T-cell (primary cell): Measurements from ENCODE around the gene RAC3. TPM values are rescaled to one million over a fixed set of nuclear protein-coding genes. Genes with fewer than 3 reads are reported as not detected.

Experiments
- ATAC-seq, 4 experiments: fragments of 200-7000 bp in 3 of 4; fragments of 150-1000 bp in 1 of 4; cut with Tn5 transposase; replicated peaks in 1 of 4; 1 replicate in 3 of 4; 2 replicates in 1 of 4; pipeline ENCODE4 v1.10.0; 2021; ENCODE audit warnings: moderate library complexity in 3 of 4, mild to moderate bottlenecking in 2 of 4, moderate number of reproducible peaks in 1 of 4
- CTCF ChIA-PET, 2 donors: fragments of 300-600 bp; sonication (Branson Sonifier 250); formaldehyde crosslinking; loops; one replicate each; lab custom pipeline; 2022; ENCODE audit warnings: antibody characterized with exemption in 2 of 2; lab: Charles Lee
- POLR2A ChIA-PET, 2 donors: fragments of 300-600 bp; sonication (Branson Sonifier 250); formaldehyde crosslinking; loops; one replicate each; lab custom pipeline; 2022; ENCODE audit warnings: antibody characterized with exemption in 2 of 2; lab: Charles Lee
- DNase-seq, 35 experiments: peaks; one replicate each; pipeline versions ENCODE4 v3.0.0 to v3.0.0-alpha.2; 2013 to 2023
- H3K27ac ChIP-seq: one replicate; pipeline ENCODE4 v1.5.1; 2013; ENCODE audit warnings: low read length
- H3K27me3 ChIP-seq, 2 experiments: replicated peaks in 1 of 2; 1 replicate in 1 of 2; 2 replicates in 1 of 2; pipeline versions ENCODE4 v1.6.1 to v1.7.0; 2013; ENCODE audit warnings: low read length in 1 of 2, mixed read lengths in 1 of 2; ENCODE audit not compliant: control insufficient read depth in 2 of 2, insufficient read depth in 2 of 2; ENCODE audit errors: extremely low read depth in 1 of 2
- H3K36me3 ChIP-seq, 2 donors: 1 replicate in 1 of 2; 2 replicates in 1 of 2; pipeline versions ENCODE4 v1.6.1 to v1.7.0; 2013; ENCODE audit warnings: low read length in 1 of 2; ENCODE audit not compliant: control insufficient read depth in 2 of 2, insufficient read depth in 1 of 2; ENCODE audit errors: extremely low read depth in 1 of 2
- H3K4me1 ChIP-seq, 2 experiments: 1 replicate in 1 of 2; 2 replicates in 1 of 2; pipeline versions ENCODE4 v1.6.1 to v1.7.0; 2013; ENCODE audit warnings: low read length in 2 of 2, mixed read lengths in 1 of 2; ENCODE audit not compliant: insufficient read depth in 2 of 2, control insufficient read depth in 1 of 2; ENCODE audit errors: extremely low read depth in 1 of 2
- H3K4me3 ChIP-seq, 2 donors: 1 replicate in 1 of 2; 2 replicates in 1 of 2; pipeline versions ENCODE4 v1.5.1 to v1.7.0; 2013; ENCODE audit warnings: mild to moderate bottlenecking in 2 of 2, low read length in 1 of 2, moderate library complexity in 1 of 2; ENCODE audit not compliant: control insufficient read depth in 1 of 2; ENCODE audit errors: extremely low read depth in 1 of 2
- H3K9me3 ChIP-seq: 2 replicates; pipeline ENCODE4 v1.7.0; 2013
- H3K27ac Mint-ChIP-seq, 2 donors: one replicate each; pipeline ENCODE4 v1.8.0; 2020 to 2021; ENCODE audit warnings: mild to moderate bottlenecking in 2 of 2, mixed read lengths in 2 of 2
- H3K27me3 Mint-ChIP-seq, 2 donors: one replicate each; pipeline ENCODE4 v1.8.0; 2021 to 2022; ENCODE audit warnings: mixed read lengths in 2 of 2
- H3K36me3 Mint-ChIP-seq: one replicate; pipeline ENCODE4 v1.8.0; 2021; ENCODE audit warnings: mixed read lengths
- H3K4me1 Mint-ChIP-seq, 3 donors: one replicate each; pipeline ENCODE4 v1.8.0; 2020 to 2022; ENCODE audit warnings: mixed read lengths in 3 of 3, mild to moderate bottlenecking in 1 of 3
- H3K4me3 Mint-ChIP-seq, 3 donors: one replicate each; pipeline ENCODE4 v1.8.0; 2020 to 2022; ENCODE audit warnings: mild to moderate bottlenecking in 3 of 3, mixed read lengths in 3 of 3, moderate library complexity in 3 of 3
- H3K9me3 Mint-ChIP-seq, 3 donors: one replicate each; pipeline ENCODE4 v1.8.0; 2020 to 2022; ENCODE audit warnings: mixed read lengths in 3 of 3
- WGBS: methylation state at CpG from one replicate; pipeline ENCODE4 v1.1.5; 2013; ENCODE audit warnings: missing lambda C conversion rate; ENCODE audit not compliant: insufficient coverage; 5-methylcytosine and 5-hydroxymethylcytosine counted together
- total RNA-seq, 35 experiments: library from RNA in 6 of 35; stranded (reverse) in 6 of 35; fragments of 120-200 nt in 1 of 35; gene quantifications; one replicate each; pipeline versions ENCODE4 v1.2.1 to v1.2.4 and lab custom pipeline; 2013 to 2026

RAC3 gene
- total RNA-seq, 5 donors from 2014 or later (not counting 1 experiment from before 2014, with no cell fraction given): 1.1 to 5.4 (median 3.6) TPM

- WGBS: 83% methylated on average over 12 of the region's 14 CpGs
- Histone ChIP-seq H3K4me3 (no peak overlapping the region), H3K9me3 (no peaks in the 10 kb centered on the region), H3K27ac (no peak overlapping the region), H3K4me1 (no peaks in the 10 kb centered on the region), H3K27me3 (no peaks in the 10 kb centered on the region), H3K36me3 (peaks cover 0 to 5% of the 10 kb centered on the region in 2 donors)
- CTCF ChIA-PET: interaction anchor here in 1 of 2 donors (0.7 kb wide), 1 partner anchor 213 kb away, joined by 3 read pairs; no protein-coding TSS in a partner anchor
- H3K4me1 Mint-ChIP-seq: no peaks in the 10 kb centered on the region
- no peak overlapping the region for H3K27ac Mint-ChIP-seq
- no peak for DNase-seq
- POLR2A ChIA-PET: no interaction called here
- H3K4me3 Mint-ChIP-seq: no peak overlapping the region
- H3K9me3 Mint-ChIP-seq: no peaks in the 10 kb centered on the region
- no peaks in the 10 kb centered on the region for H3K27me3 Mint-ChIP-seq
- ATAC-seq: no peak
- H3K36me3 Mint-ChIP-seq: peaks cover 3% of the 10 kb centered on the region
These were observed 32.6 kb upstream of the RAC3 start for GRCh38 chr17:81998691-81999438.

GRCh38 chr17:81999587-81999975 is 31.9 kb upstream of the RAC3 start:
- no peaks in the 10 kb centered on the region for H3K4me1 Mint-ChIP-seq
- no peaks in the 10 kb centered on the region for H3K9me3 ChIP-seq
- H3K4me1 ChIP-seq: no peaks in the 10 kb centered on the region
- H3K36me3 ChIP-seq: peaks cover 0 to 4% of the 10 kb centered on the region in 2 donors
- ChIA-PET POLR2A (no interaction called here), CTCF (interaction anchor here in 1 of 2 donors (0.7 kb wide), 1 partner anchor 212 kb away, joined by 3 read pairs; no protein-coding TSS in a partner anchor)
- H3K27me3 ChIP-seq: no peaks in the 10 kb centered on the region
- H3K9me3 Mint-ChIP-seq: no peaks in the 10 kb centered on the region
- no peaks in the 10 kb centered on the region for H3K27me3 Mint-ChIP-seq
- no peak overlapping the region for H3K4me3 Mint-ChIP-seq
- DNase-seq (no peak), ATAC-seq (no peak)
- no peak overlapping the region for H3K27ac Mint-ChIP-seq
- H3K4me3 ChIP-seq: no peak overlapping the region
- H3K27ac ChIP-seq: no peak overlapping the region
- WGBS: 96% methylated on average over 9 of the region's 12 CpGs
- H3K36me3 Mint-ChIP-seq: peaks cover 3% of the 10 kb centered on the region

- Histone ChIP-seq H3K36me3 (peaks cover 0 to 3% of the 10 kb centered on the region in 2 donors), H3K27me3 (no peaks in the 10 kb centered on the region), H3K9me3 (no peaks in the 10 kb centered on the region), H3K4me1 (no peaks in the 10 kb centered on the region), H3K27ac (no peak overlapping the region), H3K4me3 (no peak overlapping the region)
- ChIA-PET CTCF (no interaction called here), POLR2A (no interaction called here)
- Mint-ChIP-seq H3K9me3 (no peaks in the 10 kb centered on the region), H3K27ac (no peak overlapping the region), H3K4me1 (no peaks in the 10 kb centered on the region), H3K27me3 (no peaks in the 10 kb centered on the region), H3K4me3 (no peak overlapping the region), H3K36me3 (peaks cover 3% of the 10 kb centered on the region)
- no peak for DNase-seq
- ATAC-seq: no peak
- WGBS: 96% methylated on average over 18 of the region's 36 CpGs
These were observed 31.3 kb upstream of the RAC3 start for GRCh38 chr17:81999976-82000802.

- H3K4me3 ChIP-seq: no peak overlapping the region
- ATAC-seq: no peak
- no peaks in the 10 kb centered on the region for H3K27me3 ChIP-seq
- H3K9me3 ChIP-seq: no peaks in the 10 kb centered on the region
- H3K4me1 ChIP-seq: no peaks in the 10 kb centered on the region
- no peak for DNase-seq
- no peaks in the 10 kb centered on the region for H3K4me1 Mint-ChIP-seq
- no peak overlapping the region for H3K27ac ChIP-seq
- H3K27ac Mint-ChIP-seq: no peak overlapping the region
- ChIA-PET POLR2A (no interaction called here), CTCF (no interaction called here)
- peaks cover 3% of the 10 kb centered on the region for H3K36me3 Mint-ChIP-seq
- 92% methylated on average over 30 of the region's 32 CpGs for WGBS
- no peaks in the 10 kb centered on the region for H3K36me3 ChIP-seq
- no peaks in the 10 kb centered on the region for H3K9me3 Mint-ChIP-seq
- no peaks in the 10 kb centered on the region for H3K27me3 Mint-ChIP-seq
- no peak overlapping the region for H3K4me3 Mint-ChIP-seq
These were observed 30.5 kb upstream of the RAC3 start for GRCh38 chr17:82000803-82001570.

GRCh38 chr17:82001571-82002056 is 29.9 kb upstream of the RAC3 start:
- Mint-ChIP-seq H3K27ac (no peak overlapping the region), H3K27me3 (no peaks in the 10 kb centered on the region), H3K9me3 (no peaks in the 10 kb centered on the region), H3K4me1 (no peaks in the 10 kb centered on the region), H3K36me3 (peaks cover 3% of the 10 kb centered on the region), H3K4me3 (no peak overlapping the region)
- Histone ChIP-seq H3K27ac (no peak overlapping the region), H3K36me3 (no peaks in the 10 kb centered on the region), H3K9me3 (no peaks in the 10 kb centered on the region), H3K4me1 (no peaks in the 10 kb centered on the region), H3K27me3 (no peaks in the 10 kb centered on the region), H3K4me3 (no peak overlapping the region)
- POLR2A ChIA-PET: no interaction called here
- ATAC-seq: no peak
- WGBS: 94% methylated on average over 14 of the region's 17 CpGs
- DNase-seq: no peak
- CTCF ChIA-PET: interaction anchor here in 1 of 2 donors (0.7 kb wide), 1 partner anchor 1835 kb away, joined by 3 read pairs; no protein-coding TSS in a partner anchor
